Islet precursor cell (in vitro differentiated cells): ENCODE results near the gene ZNF740.
A peak's percentile ranks its signal among the peaks of the same experiment; 100 is the strongest.
"Not testable (repeated sequence)": the region's sequence is repeated elsewhere in the genome, so short reads cannot be mapped to it uniquely, and the experiment has no call there.

Experiments
- DNase-seq: peaks from one replicate; pipeline ENCODE4 v3.0.0-alpha.2; 2018

Gene ZNF740

GRCh38 chr12:53195516-53196420, 15.2 kb downstream of the ZNF740 start:
- DNase-seq = no peak

GRCh38 chr12:53196486-53196885, 16.0 kb downstream of the ZNF740 start:
- no peak for DNase-seq

- no peak for DNase-seq
Observed at GRCh38 chr12:53197011-53197640, 16.6 kb downstream of the ZNF740 start.

- DNase-seq = no peak
Observed at GRCh38 chr12:53198486-53199110, 18.1 kb downstream of the ZNF740 start.

GRCh38 chr12:53199700-53200099, 19.2 kb downstream of the ZNF740 start:
- DNase-seq = no peak

GRCh38 chr12:53200107-53200457, 19.6 kb downstream of the ZNF740 start:
- no peak for DNase-seq

GRCh38 chr12:53200458-53201176, 20.1 kb downstream of the ZNF740 start:
- no peak for DNase-seq

- no peak for DNase-seq
Observed at GRCh38 chr12:53201177-53201541, 20.6 kb downstream of the ZNF740 start.

GRCh38 chr12:53201639-53202038, 21.1 kb downstream of the ZNF740 start:
- DNase-seq = no peak

GRCh38 chr12:53202316-53202715, 21.8 kb downstream of the ZNF740 start:
- not testable (repeated sequence) for DNase-seq

- DNase-seq = no peak
Observed at GRCh38 chr12:53204351-53204750, 23.8 kb downstream of the ZNF740 start.

- peak; percentile 89 for DNase-seq
Observed at GRCh38 chr12:53205747-53206419, 25.4 kb downstream of the ZNF740 start.

- no peak for DNase-seq
Observed at GRCh38 chr12:53207042-53207441, 26.5 kb downstream of the ZNF740 start, which contains the start of gene ITGB7. ITGB7 (minus strand) TSS chr12:53207251; CDS start chr12:53200443, 6,808 bp downstream.

- DNase-seq = no peak
Observed at GRCh38 chr12:53208435-53208834, 27.9 kb downstream of the ZNF740 start.

GRCh38 chr12:53208877-53209463, 28.4 kb downstream of the ZNF740 start:
- no peak for DNase-seq

- DNase-seq = no peak
Observed at GRCh38 chr12:53210843-53211242, 30.3 kb downstream of the ZNF740 start.

- DNase-seq = peak; percentile 75
Observed at GRCh38 chr12:53211476-53212381, 31.2 kb downstream of the ZNF740 start.

- DNase-seq = peak; percentile 85
Observed at GRCh38 chr12:53212931-53213330, 32.4 kb downstream of the ZNF740 start.

GRCh38 chr12:53213348-53213747, 32.8 kb downstream of the ZNF740 start:
- DNase-seq = peak; percentile 96

GRCh38 chr12:53214221-53214620, 33.7 kb downstream of the ZNF740 start:
- DNase-seq = no peak
